ENCODE measurements around the gene PNISR. TPM values are rescaled to one million over a fixed set of nuclear protein-coding genes. Genes with fewer than 3 reads are reported as not detected.

PNISR gene
- total RNA-seq, 2 experiments from 2014 or later = 135 to 142 TPM

DNA sequence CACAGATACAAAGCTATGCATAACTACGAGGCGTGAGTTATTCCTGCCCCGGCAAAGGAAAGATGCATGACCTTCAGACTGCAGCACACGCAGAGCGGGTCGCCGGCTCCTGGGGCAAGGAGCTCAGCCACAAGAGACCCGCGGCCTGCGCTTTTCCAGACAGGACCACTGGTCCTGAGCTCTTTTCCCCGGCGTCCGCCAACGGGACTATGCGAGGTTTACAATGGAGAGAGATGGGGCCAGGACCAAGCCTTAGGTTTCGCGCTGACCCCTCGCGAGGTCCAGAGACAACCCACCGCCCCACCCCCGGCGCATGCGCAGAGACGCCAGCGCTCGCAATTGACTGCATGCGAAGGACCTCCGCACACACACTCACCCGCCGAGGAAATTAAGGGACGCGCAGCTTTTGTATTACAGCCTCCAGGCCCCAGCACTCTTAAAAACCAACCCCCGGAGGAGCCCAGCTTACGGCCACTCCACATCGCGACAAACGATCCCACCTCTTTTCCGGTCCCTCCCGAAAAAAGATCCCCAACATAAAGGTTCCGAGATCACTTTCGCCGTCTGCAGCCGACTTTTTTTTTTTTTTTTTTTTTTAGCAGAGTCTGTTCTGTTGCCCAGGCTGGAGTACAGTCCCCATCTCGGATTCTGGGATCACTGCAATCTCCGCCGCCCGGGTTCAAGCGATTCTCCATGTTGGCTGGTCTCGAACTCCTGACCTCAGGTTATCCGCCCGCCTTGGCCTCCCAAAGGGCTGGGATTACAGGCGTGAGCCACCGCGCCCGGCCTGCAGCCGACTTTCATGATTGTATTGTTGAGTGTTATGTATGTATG lies 31.2 kb downstream of the PNISR start, which contains the start of gene COQ3:
COQ3 (minus strand) TSS at position 498 of the 834 bp plus-strand sequence; CDS start at position 482, 16 bp downstream.
- DNase-seq = peak; percentile 71
- Mint-ChIP-seq H3K4me1 (peaks cover 16% of the 10 kb centered on the region), H3K4me3 (peak within 1 kb of the TSS; percentile 91), H3K9me3 (no peaks in the 10 kb centered on the region), H3K27ac (peak within 1 kb of the TSS; percentile 69), H3K36me3 (ENCODE audit: low read depth) (peaks cover 8% of the 10 kb centered on the region), H3K27me3 (no peaks in the 10 kb centered on the region)
- POLR2A ChIA-PET = interaction anchor here (0.6 to 4.1 kb wide), 12 partner anchors 9 to 174 kb away, joined by 3 to 46 read pairs (median 4); partner anchors contain the start of genes CCNC and PNISR
- CTCF ChIA-PET = interaction anchor here (0.9 to 1.7 kb wide), 11 partner anchors 9 to 63 kb away, joined by 3 to 21 read pairs (median 5); partner anchors contain the start of gene PNISR

DNA sequence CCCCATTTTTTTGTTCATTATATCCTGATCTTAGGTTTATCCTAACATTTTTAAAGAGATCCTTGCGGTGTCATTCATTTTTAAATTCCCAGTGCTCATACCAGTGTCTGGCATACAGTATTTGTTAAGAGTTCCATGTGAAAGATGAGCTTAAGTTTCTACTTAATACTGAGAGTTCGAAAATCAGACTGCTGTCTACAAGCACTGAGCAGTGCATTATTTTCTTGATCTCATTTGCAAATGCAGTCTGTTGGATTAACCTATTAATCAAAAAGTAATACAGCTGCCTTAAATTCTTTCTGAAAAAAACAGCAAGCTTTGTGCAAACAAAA lies 31.8 kb downstream of the PNISR start:
- no peaks in the 10 kb centered on the region for H3K9me3 Mint-ChIP-seq
- H3K27me3 Mint-ChIP-seq = no peaks in the 10 kb centered on the region
- H3K4me1 Mint-ChIP-seq = peaks cover 16% of the 10 kb centered on the region
- CTCF ChIA-PET = interaction anchor here (0.9 to 1.7 kb wide), 11 partner anchors 10 to 62 kb away, joined by 3 to 21 read pairs (median 5); partner anchors contain the start of gene PNISR
- DNase-seq = no peak
- peak overlapping the region; percentile 91 for H3K4me3 Mint-ChIP-seq
- peak overlapping the region; percentile 69 for H3K27ac Mint-ChIP-seq
- POLR2A ChIA-PET = interaction anchor here (0.5 to 4.1 kb wide), 10 partner anchors 9 to 175 kb away, joined by 3 to 46 read pairs (median 4); partner anchors contain the start of genes CCNC and PNISR
- peaks cover 7% of the 10 kb centered on the region for H3K36me3 Mint-ChIP-seq (ENCODE audit: low read depth)

DNA sequence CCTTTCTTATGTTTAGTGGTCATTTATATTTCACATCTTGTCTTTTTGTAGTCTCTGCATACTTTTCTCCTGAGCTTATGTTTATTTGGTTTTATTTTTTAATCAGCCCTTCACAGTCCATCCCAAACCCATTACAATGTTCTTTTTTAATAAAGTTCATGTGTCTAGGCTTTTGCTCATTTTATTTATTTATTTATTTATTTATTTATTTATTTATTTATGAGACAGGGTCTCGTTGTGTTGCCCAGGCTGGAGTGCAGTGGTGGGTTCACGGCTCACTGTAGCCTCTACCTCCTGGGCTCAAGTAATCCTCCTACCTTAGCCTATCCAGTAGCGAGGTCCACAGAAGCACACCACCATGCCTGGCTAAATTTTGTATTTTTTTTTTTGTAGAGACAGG lies 34.2 kb downstream of the PNISR start:
- DNase-seq = no peak
- peaks cover 16% of the 10 kb centered on the region for H3K4me1 Mint-ChIP-seq
- H3K27me3 Mint-ChIP-seq = no peaks in the 10 kb centered on the region
- H3K9me3 Mint-ChIP-seq = no peaks in the 10 kb centered on the region
- ChIA-PET POLR2A (no interaction called here), CTCF (no interaction called here)
- no peak overlapping the region for H3K27ac Mint-ChIP-seq
- H3K4me3 Mint-ChIP-seq = no peak overlapping the region
- H3K36me3 Mint-ChIP-seq (ENCODE audit: low read depth) = no peaks in the 10 kb centered on the region

DNA sequence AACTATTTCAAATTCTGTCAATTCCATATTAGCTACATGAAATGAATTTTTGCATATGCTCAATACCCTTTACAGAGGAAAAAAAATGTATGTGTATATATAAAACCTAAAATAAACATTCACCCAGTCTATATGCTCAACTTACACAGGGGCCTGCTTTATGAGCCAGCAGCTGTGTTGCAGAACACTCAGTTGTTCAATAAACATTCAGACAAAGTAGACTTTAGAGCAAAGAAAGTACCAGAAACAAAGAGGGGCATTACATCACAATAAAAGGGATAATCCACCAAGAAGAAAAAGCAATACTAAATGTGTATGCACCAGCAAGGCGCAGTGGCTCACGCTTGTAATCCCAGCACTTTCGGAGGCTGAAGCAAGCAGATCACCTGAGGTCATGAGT lies 40.6 kb downstream of the PNISR start:
- CTCF ChIA-PET = no interaction called here
- Mint-ChIP-seq H3K9me3 (no peaks in the 10 kb centered on the region), H3K4me1 (no peaks in the 10 kb centered on the region), H3K36me3 (ENCODE audit: low read depth) (no peaks in the 10 kb centered on the region), H3K27ac (no peak overlapping the region), H3K4me3 (no peak overlapping the region), H3K27me3 (no peaks in the 10 kb centered on the region)
- DNase-seq = no peak
- POLR2A ChIA-PET = interaction anchor here (1.1 kb wide), 1 partner anchor 9 kb away, joined by 4 read pairs; the partner anchor contains the start of gene COQ3

DNA sequence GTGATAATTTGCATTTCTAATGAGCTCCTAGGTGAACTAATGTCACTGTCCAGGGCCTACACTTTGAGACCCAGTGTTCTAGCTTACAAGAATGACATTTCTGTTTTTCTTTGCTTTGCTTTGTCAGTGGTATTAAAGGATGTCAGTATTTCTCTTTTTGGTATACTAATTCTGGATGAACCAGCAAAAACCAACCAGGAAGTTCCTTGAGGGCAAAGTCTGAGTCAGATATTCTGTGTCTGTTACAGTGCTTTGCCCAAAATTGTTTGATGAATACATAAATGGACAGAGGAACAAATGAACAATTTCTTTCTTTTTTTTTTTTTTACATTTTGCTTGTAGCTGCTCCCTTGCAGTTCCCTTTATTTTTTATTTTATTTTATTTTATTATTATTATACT lies 46.5 kb downstream of the PNISR start:
- ChIA-PET CTCF (no interaction called here), POLR2A (no interaction called here)
- H3K4me3 Mint-ChIP-seq = no peak overlapping the region
- no peaks in the 10 kb centered on the region for H3K36me3 Mint-ChIP-seq (ENCODE audit: low read depth)
- DNase-seq = no peak
- peaks cover 6% of the 10 kb centered on the region for H3K4me1 Mint-ChIP-seq
- no peaks in the 10 kb centered on the region for H3K27me3 Mint-ChIP-seq
- no peaks in the 10 kb centered on the region for H3K9me3 Mint-ChIP-seq
- H3K27ac Mint-ChIP-seq = no peak overlapping the region

DNA sequence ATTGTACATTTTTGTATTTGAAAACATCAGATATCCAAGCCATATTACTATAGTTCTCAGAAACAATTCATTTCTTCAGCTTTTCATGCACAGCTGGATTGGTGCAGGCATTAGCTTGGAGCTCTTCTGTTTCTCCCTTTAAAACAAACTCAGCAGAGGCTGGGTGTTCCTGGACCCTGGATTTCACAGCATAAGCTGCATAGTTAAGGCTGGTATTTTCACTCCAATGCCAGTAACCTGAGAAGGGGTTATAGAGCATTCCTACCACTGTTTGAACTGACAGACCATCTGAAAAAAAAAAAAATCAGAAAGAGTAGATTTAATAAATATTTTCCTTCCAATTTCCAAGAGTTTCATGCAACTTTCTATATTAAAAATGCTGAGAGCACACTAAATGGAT lies 55.6 kb downstream of the PNISR start:
- Mint-ChIP-seq H3K27me3 (no peaks in the 10 kb centered on the region), H3K4me1 (peaks cover under 1% of the 10 kb centered on the region), H3K4me3 (no peak overlapping the region), H3K9me3 (no peaks in the 10 kb centered on the region), H3K36me3 (ENCODE audit: low read depth) (no peaks in the 10 kb centered on the region), H3K27ac (no peak overlapping the region)
- no peak for DNase-seq
- ChIA-PET CTCF (interaction anchor here (0.6 to 0.7 kb wide), 2 partner anchors 9 to 1454 kb away, joined by 4 read pairs; no protein-coding TSS in a partner anchor), POLR2A (interaction anchor here (1.3 kb wide), 1 partner anchor 56 kb away, joined by 3 read pairs; no protein-coding TSS in a partner anchor)

DNA sequence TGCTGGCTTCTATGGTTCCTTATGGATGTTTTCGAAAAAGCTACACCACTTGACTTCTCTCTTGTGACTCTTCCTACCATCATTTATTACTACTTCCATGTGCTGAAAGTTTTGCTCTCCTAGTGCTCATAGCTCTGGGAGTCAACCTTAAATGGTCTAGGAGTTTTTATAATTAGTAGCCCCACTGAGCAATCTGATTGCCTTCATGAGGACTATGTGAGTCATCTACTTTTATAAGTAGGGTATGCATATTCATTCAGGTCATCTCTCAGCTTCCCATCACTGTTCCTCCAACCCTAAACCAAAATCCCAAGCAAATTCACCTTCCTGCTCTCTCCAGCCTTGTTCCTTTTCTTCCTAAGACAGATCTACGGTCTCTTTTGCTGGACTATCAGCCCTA lies 58.3 kb downstream of the PNISR start:
- Mint-ChIP-seq H3K4me1 (peaks cover 17% of the 10 kb centered on the region), H3K27me3 (no peaks in the 10 kb centered on the region), H3K9me3 (no peaks in the 10 kb centered on the region), H3K4me3 (no peak overlapping the region), H3K36me3 (ENCODE audit: low read depth) (no peaks in the 10 kb centered on the region), H3K27ac (no peak overlapping the region)
- ChIA-PET CTCF (no interaction called here), POLR2A (no interaction called here)
- no peak for DNase-seq

DNA sequence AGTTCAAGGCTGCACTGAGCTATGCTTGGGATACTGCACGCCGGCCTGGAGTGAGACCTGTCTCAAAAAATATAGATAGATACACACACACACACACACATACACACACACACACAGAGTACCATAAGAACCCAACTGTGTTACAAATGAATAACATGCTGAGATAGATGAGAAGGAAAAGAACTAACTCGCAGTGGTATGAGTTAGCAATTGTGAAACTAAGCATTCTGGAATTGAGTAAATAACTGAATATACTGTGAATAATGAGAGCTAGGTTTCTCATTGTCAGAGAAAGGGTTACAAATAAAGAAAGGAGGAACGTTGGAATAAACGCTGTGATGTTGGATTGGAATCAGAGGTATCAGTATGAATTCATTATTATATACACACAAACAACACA lies 61.1 kb downstream of the PNISR start:
- H3K27ac Mint-ChIP-seq = no peak overlapping the region
- POLR2A ChIA-PET = interaction anchor here (1.0 to 1.3 kb wide), 4 partner anchors 12 to 62 kb away, joined by 3 to 4 read pairs (median 3); no protein-coding TSS in a partner anchor
- DNase-seq = no peak

DNA sequence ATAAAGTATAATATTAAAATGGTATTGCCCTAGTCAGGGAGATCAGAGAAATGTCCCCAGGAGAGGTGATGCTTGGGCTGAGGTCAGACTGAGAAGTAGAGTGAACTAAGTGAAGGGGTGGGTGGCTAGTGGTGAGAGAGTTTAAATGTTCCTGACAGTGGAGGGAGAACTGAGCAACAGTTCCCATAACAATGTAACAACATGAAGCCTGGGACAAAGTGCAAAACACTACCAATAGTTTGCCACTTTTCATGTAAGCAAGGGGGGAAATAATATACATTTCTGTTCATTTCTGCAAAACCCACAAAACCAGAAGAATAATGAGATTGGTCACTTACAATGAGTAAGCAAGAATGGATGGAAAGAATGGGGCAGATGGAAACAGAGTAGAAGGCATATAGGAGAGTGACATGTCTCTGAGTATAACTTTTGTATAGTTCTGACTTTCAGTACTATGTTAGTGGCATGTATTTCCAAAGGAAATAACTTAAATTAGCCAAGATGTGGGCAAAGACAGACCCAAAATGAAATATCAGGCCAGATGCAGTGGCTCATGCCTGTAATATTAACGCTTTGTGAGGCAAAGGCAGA lies 62.3 kb downstream of the PNISR start:
- ChIA-PET POLR2A (no interaction called here), CTCF (no interaction called here)
- DNase-seq = no peak
- Mint-ChIP-seq H3K27me3 (peaks cover 21% of the 10 kb centered on the region), H3K9me3 (no peaks in the 10 kb centered on the region), H3K4me1 (peaks cover 18% of the 10 kb centered on the region), H3K4me3 (no peak overlapping the region), H3K27ac (no peak overlapping the region), H3K36me3 (ENCODE audit: low read depth) (no peaks in the 10 kb centered on the region)

More for the DNA sequence above, 61.1 kb downstream of the PNISR start:
- CTCF ChIA-PET = interaction anchor here (1.2 kb wide), 1 partner anchor 34 kb away, joined by 3 read pairs; no protein-coding TSS in a partner anchor
- Mint-ChIP-seq H3K36me3 (ENCODE audit: low read depth) (no peaks in the 10 kb centered on the region), H3K4me3 (no peak overlapping the region), H3K27me3 (peaks cover 18% of the 10 kb centered on the region), H3K4me1 (peaks cover 18% of the 10 kb centered on the region), H3K9me3 (no peaks in the 10 kb centered on the region)

DNA sequence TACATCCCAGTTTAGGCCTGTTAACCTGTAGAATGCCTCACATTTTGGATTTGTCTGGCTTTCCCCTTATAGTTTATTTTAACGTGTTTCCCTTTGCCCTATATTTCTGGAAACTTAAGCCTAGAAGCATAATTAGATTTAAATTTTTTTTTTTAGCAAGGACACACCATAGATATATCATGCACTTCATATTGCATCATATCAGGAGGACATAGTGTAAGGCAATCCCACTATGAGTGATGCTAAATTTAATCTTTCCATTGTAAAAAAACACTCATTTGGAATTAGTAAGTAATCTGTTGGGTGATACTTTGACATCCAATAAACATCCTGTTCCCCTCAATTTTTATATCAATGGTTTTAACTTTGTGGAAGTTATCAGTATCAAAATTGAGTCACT lies 65.3 kb downstream of the PNISR start:
- Mint-ChIP-seq H3K4me1 (peaks cover 18% of the 10 kb centered on the region), H3K27ac (no peak overlapping the region), H3K9me3 (no peaks in the 10 kb centered on the region), H3K27me3 (peaks cover 44% of the 10 kb centered on the region), H3K36me3 (ENCODE audit: low read depth) (no peaks in the 10 kb centered on the region), H3K4me3 (no peak overlapping the region)
- POLR2A ChIA-PET = no interaction called here
- DNase-seq = no peak
- CTCF ChIA-PET = no interaction called here

DNA sequence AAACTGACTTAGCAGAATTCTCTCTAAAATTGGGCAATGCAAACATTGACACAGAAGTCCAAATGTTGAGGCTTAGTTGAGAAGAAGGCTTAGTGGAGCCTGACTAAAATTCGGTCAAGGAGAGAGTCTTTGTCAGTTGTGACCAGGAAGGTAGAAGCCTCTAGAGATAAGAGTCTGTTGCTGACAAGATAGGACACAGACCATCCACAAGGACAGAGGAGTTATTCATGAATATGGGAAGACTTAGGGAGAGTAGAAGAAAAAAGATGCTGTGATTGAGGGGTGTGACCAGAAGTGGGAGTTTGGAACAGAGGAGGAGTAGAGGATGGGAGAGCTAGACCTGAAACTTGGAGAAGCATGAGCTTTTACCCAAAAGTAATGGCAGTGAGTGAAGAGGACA lies 68.5 kb downstream of the PNISR start:
- peaks cover 55% of the 10 kb centered on the region for H3K27me3 Mint-ChIP-seq
- H3K4me3 Mint-ChIP-seq = no peak overlapping the region
- H3K9me3 Mint-ChIP-seq = no peaks in the 10 kb centered on the region
- no peaks in the 10 kb centered on the region for H3K36me3 Mint-ChIP-seq (ENCODE audit: low read depth)
- CTCF ChIA-PET = interaction anchor here (1.0 kb wide), 1 partner anchor 22 kb away, joined by 4 read pairs; no protein-coding TSS in a partner anchor
- H3K4me1 Mint-ChIP-seq = peaks cover under 1% of the 10 kb centered on the region
- no peak for DNase-seq
- POLR2A ChIA-PET = no interaction called here
- H3K27ac Mint-ChIP-seq = no peak overlapping the region

DNA sequence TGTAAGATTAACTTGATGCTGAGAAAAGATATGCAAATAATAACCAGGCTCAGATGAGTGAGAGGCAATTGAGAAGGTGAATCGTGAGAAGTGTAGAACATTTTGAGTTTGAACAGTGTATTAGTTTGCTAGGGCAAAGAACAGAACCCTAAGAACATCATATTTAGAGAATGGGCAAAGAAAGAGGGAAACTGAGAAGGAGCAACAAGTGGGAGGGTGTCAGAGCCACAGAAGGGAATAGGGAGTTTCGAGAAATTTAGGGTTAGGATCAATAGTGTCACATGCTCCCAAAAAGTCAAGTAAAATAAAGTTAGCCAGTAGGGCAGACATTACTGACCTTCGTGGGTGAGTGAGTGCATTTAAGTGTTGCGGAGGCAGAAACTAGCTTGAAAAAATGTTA lies 70.1 kb downstream of the PNISR start:
- Mint-ChIP-seq H3K4me3 (no peak overlapping the region), H3K9me3 (no peaks in the 10 kb centered on the region), H3K27ac (no peak overlapping the region), H3K36me3 (ENCODE audit: low read depth) (no peaks in the 10 kb centered on the region), H3K27me3 (peaks cover 56% of the 10 kb centered on the region), H3K4me1 (peaks cover 3% of the 10 kb centered on the region)
- POLR2A ChIA-PET = no interaction called here
- CTCF ChIA-PET = interaction anchor here (1.0 kb wide), 1 partner anchor 20 kb away, joined by 3 read pairs; no protein-coding TSS in a partner anchor
- DNase-seq = no peak

DNA sequence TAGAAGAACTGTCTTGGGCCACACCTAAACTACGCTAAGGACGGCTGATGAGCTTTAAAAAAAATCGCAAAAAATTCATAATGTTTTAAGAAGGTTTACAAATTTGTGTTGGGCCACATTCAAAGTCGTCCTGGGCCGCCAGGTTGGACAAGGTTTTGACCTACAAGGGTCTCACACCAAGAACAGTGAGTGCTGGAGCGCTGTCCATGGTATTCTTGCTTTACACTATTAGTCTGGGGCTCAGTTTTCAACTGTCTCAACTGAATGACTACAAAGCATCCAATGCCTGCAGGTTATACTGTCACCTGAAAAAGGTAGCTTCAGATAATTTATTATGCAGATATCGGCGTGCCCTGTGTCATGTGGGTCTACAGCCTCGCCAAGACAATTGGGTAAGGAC lies 72.0 kb downstream of the PNISR start:
- no peak overlapping the region for H3K4me3 Mint-ChIP-seq
- ChIA-PET POLR2A (interaction anchor here (0.7 kb wide), 1 partner anchor 67 kb away, joined by 3 read pairs; no protein-coding TSS in a partner anchor), CTCF (interaction anchor here (0.9 to 2.2 kb wide), 5 partner anchors 8 to 41 kb away, joined by 3 to 11 read pairs (median 4); partner anchors contain the start of gene COQ3)
- H3K27me3 Mint-ChIP-seq = peaks cover 64% of the 10 kb centered on the region
- H3K4me1 Mint-ChIP-seq = peaks cover 5% of the 10 kb centered on the region
- no peaks in the 10 kb centered on the region for H3K9me3 Mint-ChIP-seq
- H3K36me3 Mint-ChIP-seq (ENCODE audit: low read depth) = no peaks in the 10 kb centered on the region
- no peak overlapping the region for H3K27ac Mint-ChIP-seq
- DNase-seq = no peak
